Sigmoid colon (tissue), 7 donors: ENCODE measurements around the gene NT5DC3. TPM values are rescaled to one million over a fixed set of nuclear protein-coding genes. Genes with fewer than 3 reads are reported as not detected.

Experiments used
- DNase-seq: peaks from one replicate; pipeline ENCODE4 v3.0.0-alpha.2; 2019
- H3K27ac ChIP-seq, 4 donors: fragments of 200-600 bp; sonication (generic); one replicate each; pipeline ENCODE4 v1.5.1; 2016 to 2019; ENCODE audit warnings: mild to moderate bottlenecking in 1 of 4
- H3K27me3 ChIP-seq, 3 donors: fragments of 200-600 bp; sonication (generic); one replicate each; pipeline ENCODE4 v1.5.1; 2019; ENCODE audit warnings: mild to moderate bottlenecking in 1 of 3
- H3K36me3 ChIP-seq, 4 donors: fragments of 200-600 bp; sonication (generic); one replicate each; pipeline ENCODE4 v1.5.1; 2016 to 2019
- H3K4me1 ChIP-seq, 4 donors: fragments of 200-600 bp; sonication (generic); one replicate each; pipeline ENCODE4 v1.5.1; 2017 to 2019
- H3K4me3 ChIP-seq, 4 donors: fragments of 200-600 bp; sonication (generic); one replicate each; pipeline ENCODE4 v1.5.1; 2017 to 2019; ENCODE audit warnings: mild to moderate bottlenecking in 2 of 4, moderate library complexity in 1 of 4
- H3K9me3 ChIP-seq, 4 donors: fragments of 200-600 bp in 3 of 4; sonication (generic) in 3 of 4; one replicate each; pipeline versions ENCODE4 v1.5.1 to v1.6.1; 2013 to 2019
- CTCF ChIP-seq, 4 experiments: fragments of 450-650 bp in 3 of 4; fragments of 200-600 bp in 1 of 4; IDR thresholded peaks; one replicate each; pipeline ENCODE4 v1.5.1; 2016 to 2019; ENCODE audit warnings: antibody characterized with exemption in 4 of 4, mild to moderate bottlenecking in 3 of 4, moderate library complexity in 2 of 4
- EP300 ChIP-seq, 4 donors: sonication (generic); formaldehyde crosslinking; IDR thresholded peaks; one replicate each; pipeline ENCODE4 v1.6.1; 2017; ENCODE audit warnings: antibody characterized with exemption in 4 of 4
- POLR2A ChIP-seq, 2 donors: fragments of 450-650 bp; IDR thresholded peaks; one replicate each; pipeline ENCODE4 v1.6.1; 2016; ENCODE audit warnings: antibody characterized with exemption in 2 of 2, mild to moderate bottlenecking in 2 of 2, moderate library complexity in 2 of 2
- POLR2AphosphoS5 ChIP-seq, 4 donors: sonication (generic); formaldehyde crosslinking; IDR thresholded peaks; one replicate each; pipeline ENCODE4 v1.6.1; 2017; ENCODE audit warnings: antibody characterized with exemption in 4 of 4
- WGBS, 2 donors: extraction: QIAGEN DNeasy Blood & Tissue Kit; methylation state at CpG; one replicate each; pipeline ENCODE4 v1.1.7; 2013; 5-methylcytosine and 5-hydroxymethylcytosine counted together
- intact Hi-C: fragments of 100-400 bp; cut with DNase I; formaldehyde crosslinking; loops from one replicate; pipeline ENCODE4 v1.15.1; 2023
- polyA plus RNA-seq, 3 donors: library from polyadenylated mRNA; stranded (reverse); fragments of 200-250 nt; gene quantifications; one replicate each; pipeline ENCODE4 v1.2.3, GENCODE V29; 2013
- total RNA-seq, 4 donors: library from RNA; depleted of rRNA; stranded (reverse); fragments of >200 nt; gene quantifications; one replicate each; pipeline ENCODE4 v1.1.0, GENCODE V29; 2016
- donor health status: healthy with polysubstance abuse.
- donor health status: Bipolar disorder and iron deficiency.
- donor health status: healthy.

NT5DC3 gene
- total and polyA plus RNA-seq, 7 donors, result 0.23 to 346 (median 179) TPM

GRCh38 chr12:103858953-103859601 is 18.0 kb upstream of the NT5DC3 start:
- Histone ChIP-seq H3K4me3 (no peak overlapping the region), H3K4me1 (peaks cover 0 to 93% (median 91%) of the 10 kb centered on the region in 4 donors), H3K9me3 (no peaks in the 10 kb centered on the region), H3K36me3 (no peaks in the 10 kb centered on the region), H3K27ac (peak overlapping the region; percentile 86 to 99 (median 94)), H3K27me3 (no peaks in the 10 kb centered on the region)
- DNase-seq, result peak; percentile 98
- intact Hi-C loops, result no loop called here
- WGBS, 2 donors, result 19 to 62% methylated on average over 10 of the region's 10 CpGs
- peak; percentile 88 to 96 (median 92) for TF ChIP-seq POLR2AphosphoS5 (IDR thresholded peaks at IDR 0.05)
- peak; percentile 33 to 62 for TF ChIP-seq POLR2A (IDR thresholded peaks at IDR 0.05)
- TF ChIP-seq EP300 (IDR thresholded peaks at IDR 0.05), result peak; percentile 94 to 100 (median 99)
- TF ChIP-seq CTCF (IDR thresholded peaks at IDR 0.05), result no peak

GRCh38 chr12:103858335-103858734 is 17.3 kb upstream of the NT5DC3 start:
- Histone ChIP-seq H3K27ac (peak overlapping the region; percentile 86 to 99 (median 94)), H3K36me3 (no peaks in the 10 kb centered on the region), H3K9me3 (no peaks in the 10 kb centered on the region), H3K27me3 (no peaks in the 10 kb centered on the region), H3K4me1 (peaks cover 0 to 93% (median 91%) of the 10 kb centered on the region in 4 donors), H3K4me3 (no peak overlapping the region)
- TF ChIP-seq EP300 (IDR thresholded peaks at IDR 0.05), result no peak
- intact Hi-C loops, result no loop called here
- DNase-seq, result no peak
- WGBS, 2 donors, result 89 to 97% methylated on average over 8 of the region's 8 CpGs

DNA sequence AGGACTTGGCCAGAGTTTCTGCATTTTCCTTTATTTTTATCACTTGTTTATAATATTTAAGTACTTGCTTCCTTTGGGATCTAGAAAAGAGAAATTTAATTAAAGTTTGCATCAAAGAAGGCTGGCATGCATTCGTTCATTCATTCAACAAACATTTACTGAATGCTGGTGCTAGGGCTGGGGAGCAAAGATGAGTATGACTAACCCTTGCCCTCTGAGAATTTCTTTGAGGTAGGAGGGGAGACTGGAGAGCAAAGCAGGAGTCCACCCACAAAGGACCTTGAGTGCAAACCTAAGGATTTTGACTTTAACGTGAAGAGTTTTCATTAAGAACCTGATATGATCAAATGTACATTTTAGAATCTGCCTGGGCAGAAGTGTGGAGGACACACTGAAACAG is 16.1 kb upstream of the NT5DC3 start:
- Histone ChIP-seq H3K36me3 (no peaks in the 10 kb centered on the region), H3K4me1 (peaks cover 0 to 93% (median 91%) of the 10 kb centered on the region in 4 donors), H3K4me3 (no peak overlapping the region), H3K9me3 (no peaks in the 10 kb centered on the region), H3K27me3 (no peaks in the 10 kb centered on the region), H3K27ac (peak overlapping the region; percentile 86 to 99 (median 94))
- no peak for TF ChIP-seq POLR2AphosphoS5 (IDR thresholded peaks at IDR 0.05)
- no peak for TF ChIP-seq CTCF (IDR thresholded peaks at IDR 0.05)
- no peak for TF ChIP-seq POLR2A (IDR thresholded peaks at IDR 0.05)
- TF ChIP-seq EP300 (IDR thresholded peaks at IDR 0.05), result no peak
- DNase-seq, result no peak
- 60 to 82% methylated on average over 2 of the region's 2 CpGs for WGBS, 2 donors
- intact Hi-C loops, result no loop called here

- intact Hi-C loops, result no loop called here
- H3K27me3 ChIP-seq, result no peaks in the 10 kb centered on the region
- no peak for DNase-seq
- H3K36me3 ChIP-seq, result no peaks in the 10 kb centered on the region
- H3K4me1 ChIP-seq, result peaks cover 0 to 93% (median 92%) of the 10 kb centered on the region in 4 donors
- no peak overlapping the region for H3K4me3 ChIP-seq
- TF ChIP-seq EP300 (IDR thresholded peaks at IDR 0.05) (peak in 1 of 4 donors; percentile 9), CTCF (IDR thresholded peaks at IDR 0.05) (no peak), POLR2A (IDR thresholded peaks at IDR 0.05) (no peak), POLR2AphosphoS5 (IDR thresholded peaks at IDR 0.05) (peak in 1 of 4 donors; percentile 33)
- H3K9me3 ChIP-seq, result no peaks in the 10 kb centered on the region
- WGBS, 2 donors, result 74 to 91% methylated on average over 8 of the region's 8 CpGs
- peak overlapping the region; percentile 86 to 99 (median 94) for H3K27ac ChIP-seq
Observed at GRCh38 chr12:103855896-103856657, 15.0 kb upstream of the NT5DC3 start.

DNA sequence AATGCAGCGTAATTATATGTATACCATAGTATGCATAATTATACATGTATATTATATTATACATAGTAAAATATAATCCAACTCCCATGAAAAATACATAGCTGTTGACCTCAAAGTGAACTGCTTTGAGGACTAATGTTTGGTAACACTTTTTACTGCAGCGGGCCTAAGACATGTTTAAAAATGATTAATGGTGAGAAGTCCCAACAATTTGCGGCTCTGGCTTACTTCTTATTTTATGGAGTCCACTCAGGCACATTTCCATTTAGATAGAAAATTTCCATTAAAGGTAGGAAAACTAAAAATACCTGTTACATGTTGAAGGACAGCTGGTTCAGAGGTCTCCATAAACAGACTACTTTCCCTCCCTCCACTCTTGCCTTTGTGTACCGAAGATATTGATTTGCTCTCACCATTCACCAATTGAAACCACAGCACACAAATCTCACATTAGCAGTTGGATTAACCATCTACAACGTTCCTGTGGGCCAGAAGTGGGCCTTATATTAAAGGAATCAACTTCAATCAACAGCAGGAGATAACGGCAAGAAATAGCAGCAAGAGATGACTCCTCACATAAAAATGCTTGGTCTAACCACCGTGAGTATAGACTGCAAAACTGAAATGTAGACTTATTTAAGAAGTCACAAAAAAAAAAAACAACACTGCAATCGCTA is 14.1 kb upstream of the NT5DC3 start:
- WGBS, 2 donors, result 86 to 91% methylated on average over 8 of the region's 8 CpGs
- no peak for DNase-seq
- peak overlapping the region; percentile 86 to 99 (median 94) for H3K27ac ChIP-seq
- no peaks in the 10 kb centered on the region for H3K36me3 ChIP-seq
- TF ChIP-seq POLR2A (IDR thresholded peaks at IDR 0.05) (no peak), POLR2AphosphoS5 (IDR thresholded peaks at IDR 0.05) (peak; percentile 87 to 95 (median 94)), CTCF (IDR thresholded peaks at IDR 0.05) (no peak), EP300 (IDR thresholded peaks at IDR 0.05) (peak; percentile 91 to 98 (median 96))
- H3K4me3 ChIP-seq, result no peak overlapping the region
- intact Hi-C loops, result no loop called here
- no peaks in the 10 kb centered on the region for H3K9me3 ChIP-seq
- H3K4me1 ChIP-seq, result peaks cover 0 to 93% (median 92%) of the 10 kb centered on the region in 4 donors
- H3K27me3 ChIP-seq, result no peaks in the 10 kb centered on the region
